ENCODE data around the gene TCF7.
A peak's percentile ranks its signal among the peaks of the same experiment; 100 is the strongest.

The TCF7 gene

DNA sequence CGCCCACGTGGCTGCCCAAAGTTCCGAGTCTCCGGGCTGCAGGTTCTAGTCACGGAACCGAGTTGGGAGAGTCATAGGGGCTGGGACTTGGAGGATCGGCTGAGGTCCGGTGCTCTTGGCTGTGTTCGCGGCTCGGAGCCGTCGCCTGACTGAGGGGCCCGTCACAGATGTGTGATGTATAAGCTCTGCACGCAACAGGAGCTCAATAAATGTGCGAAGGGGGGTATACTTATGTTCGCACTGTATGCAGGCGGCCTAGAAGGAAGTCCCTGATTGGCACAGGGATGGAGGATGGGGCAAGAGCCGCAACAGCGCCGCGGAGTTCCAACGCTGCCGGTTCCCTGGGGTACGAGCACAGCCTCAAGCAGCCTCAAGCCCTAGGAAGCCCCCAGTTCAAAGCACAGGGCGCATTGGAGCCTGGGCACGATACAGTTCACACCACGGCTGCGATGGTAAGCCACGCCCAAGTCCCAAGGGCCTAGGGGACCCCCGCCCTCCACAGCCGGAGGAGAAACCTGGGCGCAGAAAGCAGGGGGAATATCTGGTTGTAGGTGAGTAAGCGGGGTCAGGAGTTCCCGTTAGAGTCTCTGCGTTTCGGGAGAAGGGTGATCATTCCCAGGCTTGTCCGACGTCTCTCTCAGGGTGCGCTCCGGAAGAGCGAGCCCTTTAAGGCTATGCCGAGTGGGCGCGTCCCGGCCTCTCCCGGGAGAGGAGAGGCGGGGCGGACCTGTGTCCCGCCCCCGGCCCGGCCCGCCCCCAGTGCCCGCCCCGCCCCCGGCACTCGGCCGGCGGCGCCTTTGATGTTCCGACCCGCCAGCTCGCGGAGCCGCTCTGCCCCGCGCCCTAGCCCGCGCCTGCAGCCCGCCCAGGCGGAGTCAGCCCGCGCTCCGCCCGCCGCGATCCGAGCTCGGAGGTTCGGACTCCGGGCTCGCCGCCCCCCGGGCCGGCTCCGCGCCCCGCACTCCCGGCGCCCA lies at the start of gene TCF7:
Gene TCF7, plus strand, starts transcription at position 780 of the 974 bp plus-strand sequence. CDS start 226 bp downstream, outside the sequence.
- DNase-seq (ENCODE audit: low spot score) = peak; percentile 60

DNA sequence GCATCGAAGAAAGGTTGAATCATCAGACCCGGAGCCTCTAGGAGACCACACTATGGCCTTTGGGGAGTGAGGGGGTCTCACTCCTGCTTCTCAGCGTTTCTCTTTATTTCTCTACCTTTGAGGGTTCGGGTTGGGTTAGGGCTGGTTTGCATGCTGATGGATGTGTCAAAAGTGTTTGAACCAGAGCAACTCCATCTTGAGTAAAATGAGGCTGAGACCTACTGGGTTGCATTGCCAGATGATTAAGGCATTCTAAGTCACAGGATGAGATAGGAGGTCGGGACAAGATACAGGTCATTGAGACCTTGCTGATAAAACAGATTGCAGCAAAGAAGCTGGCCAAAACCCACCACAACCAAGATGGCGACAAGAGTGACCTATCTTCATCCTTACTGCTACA lies 44.9 kb upstream of the TCF7 start:
- no peak for DNase-seq (ENCODE audit: low spot score)

DNA sequence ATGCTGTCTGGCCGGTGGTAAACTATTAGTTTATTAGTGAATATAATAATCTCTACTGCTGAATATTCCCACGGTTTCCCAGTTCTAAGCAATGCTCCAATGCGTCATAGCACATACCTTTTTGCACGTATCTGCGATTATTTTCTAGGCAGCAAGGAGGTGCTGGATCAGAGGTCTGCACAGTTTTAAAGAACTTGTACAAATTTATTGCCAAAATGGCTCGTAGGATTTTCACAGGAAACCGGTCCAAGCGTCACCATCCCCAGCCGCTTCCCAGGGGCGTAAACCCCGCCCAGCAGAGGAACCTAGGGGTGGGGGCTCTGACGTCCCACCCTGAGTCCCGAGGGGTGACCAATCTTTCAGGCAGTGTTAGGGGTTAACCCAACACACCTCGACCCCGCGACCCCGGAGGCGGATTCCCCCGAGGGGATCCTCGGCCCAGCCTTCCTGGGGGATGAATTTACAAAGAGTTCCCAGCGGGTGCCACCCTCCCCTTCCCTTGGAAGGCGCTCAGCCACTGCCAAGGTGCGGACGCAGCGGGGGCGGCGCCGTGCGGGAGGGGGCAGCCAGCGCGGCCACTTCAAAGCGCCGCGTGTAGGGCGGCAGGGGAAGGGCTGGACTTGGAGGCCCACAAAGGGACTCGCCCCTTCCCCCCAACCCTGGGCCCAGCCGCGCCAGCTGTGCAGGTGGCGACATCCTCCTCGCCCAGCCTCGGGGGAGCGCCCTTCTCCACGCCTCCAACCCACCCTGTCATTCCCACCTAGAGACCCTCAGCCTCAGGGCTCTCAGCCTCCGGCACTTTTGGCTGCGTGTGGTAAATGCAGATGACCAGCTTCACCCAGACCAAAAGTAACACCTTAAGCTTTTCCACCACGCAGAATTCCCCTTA lies 43.5 kb upstream of the TCF7 start:
- no peak for DNase-seq (ENCODE audit: low spot score)

DNA sequence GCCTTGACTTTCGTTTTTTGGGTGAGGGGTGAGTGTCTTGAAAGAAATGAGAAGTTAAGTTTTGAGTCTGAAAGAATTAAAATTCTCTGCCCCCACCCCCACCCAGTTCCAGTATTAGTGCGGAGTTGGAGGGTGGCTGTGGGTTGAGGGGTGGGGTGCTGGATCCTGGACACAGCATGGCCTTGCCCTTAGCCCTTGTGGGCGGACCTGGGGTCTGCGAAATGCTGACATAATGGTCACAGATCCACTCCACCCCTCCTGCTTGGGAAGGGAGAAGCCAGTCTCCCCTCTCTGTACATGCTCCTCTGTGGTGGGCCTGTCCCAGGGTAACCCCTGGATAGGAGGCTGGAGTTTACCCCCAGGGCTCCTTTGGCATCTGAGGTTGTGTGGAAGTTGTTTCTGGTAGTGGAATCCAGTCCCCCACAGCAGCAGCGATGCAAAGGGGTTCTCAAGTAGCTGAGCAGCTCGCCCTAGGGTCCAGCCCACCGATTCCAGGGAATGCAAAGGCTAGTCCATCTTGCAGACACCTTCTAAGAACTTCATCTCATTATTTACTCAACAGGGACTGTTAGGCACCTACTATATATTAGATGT lies 42.8 kb upstream of the TCF7 start:
- DNase-seq (ENCODE audit: low spot score) = no peak

DNA sequence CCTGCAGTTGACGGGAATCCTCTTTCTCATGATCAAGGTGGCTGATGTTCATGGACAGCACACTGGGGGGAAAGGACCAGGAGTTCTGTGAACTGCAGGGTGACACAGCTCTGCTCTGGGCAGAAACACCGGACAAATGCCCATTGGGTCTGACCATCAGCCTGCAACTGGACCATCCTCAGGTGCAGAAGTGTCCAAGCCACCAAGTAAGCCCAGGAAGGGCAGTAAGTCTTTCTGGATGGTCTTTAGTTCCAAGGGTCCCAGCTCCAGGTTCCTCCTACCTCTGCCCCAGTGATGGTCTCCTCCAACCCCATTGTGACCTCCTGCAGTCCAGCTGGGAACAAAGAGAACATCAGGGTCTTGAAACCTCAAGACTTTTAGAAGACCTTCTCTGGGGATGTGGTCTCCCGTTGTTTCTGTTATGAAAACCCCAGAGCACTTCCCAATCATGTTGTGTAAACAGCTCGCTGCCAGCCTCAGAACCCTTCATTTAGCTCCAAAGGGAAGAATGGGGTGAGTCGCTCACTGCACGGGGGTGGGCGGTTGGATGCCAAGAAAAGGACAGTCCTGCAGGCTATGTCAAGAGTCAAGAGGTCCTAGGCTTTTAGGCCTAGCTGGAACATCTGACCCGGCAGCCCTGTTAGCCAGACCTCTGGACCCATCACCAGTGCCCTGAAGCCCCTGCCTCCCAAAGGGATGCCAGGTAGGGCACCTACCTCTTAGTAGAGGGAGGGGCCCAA lies 41.8 kb upstream of the TCF7 start:
- DNase-seq (ENCODE audit: low spot score) = no peak

DNA sequence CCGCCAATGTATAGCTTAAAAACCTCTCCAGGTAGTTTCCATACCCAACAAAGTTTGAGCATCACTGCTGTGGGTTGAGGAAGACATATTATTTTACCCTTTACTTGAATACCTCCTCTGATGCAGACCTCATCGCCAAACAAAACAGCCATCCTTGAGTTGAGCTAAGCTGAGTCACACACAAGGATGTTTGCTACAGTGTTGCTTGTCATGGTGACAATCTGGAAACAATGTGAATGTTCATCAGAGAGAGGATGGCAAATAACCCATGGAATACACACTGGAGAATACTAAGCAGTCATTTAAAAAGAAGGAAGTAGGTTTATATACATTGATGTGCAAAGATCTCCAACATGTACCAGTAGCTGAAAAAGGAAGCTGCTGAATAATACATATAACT lies 41.1 kb upstream of the TCF7 start:
- DNase-seq (ENCODE audit: low spot score) = no peak

DNA sequence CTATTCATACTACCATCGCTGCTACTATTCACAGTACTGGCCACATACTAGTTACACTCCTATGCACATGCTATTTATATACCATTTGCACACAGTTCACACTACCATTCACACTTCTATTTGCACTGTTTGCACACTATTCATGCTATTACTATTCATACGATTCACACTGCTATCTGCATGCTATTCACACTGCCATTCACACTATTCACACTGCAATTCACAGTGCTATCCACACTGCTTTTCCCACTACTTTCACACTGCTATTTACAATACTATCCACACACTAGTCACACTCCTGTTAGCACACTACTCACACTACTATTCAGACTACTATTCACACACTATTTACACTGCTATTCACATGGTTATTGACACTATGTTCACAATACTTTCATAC lies 39.4 kb upstream of the TCF7 start:
- DNase-seq (ENCODE audit: low spot score) = no peak

DNA sequence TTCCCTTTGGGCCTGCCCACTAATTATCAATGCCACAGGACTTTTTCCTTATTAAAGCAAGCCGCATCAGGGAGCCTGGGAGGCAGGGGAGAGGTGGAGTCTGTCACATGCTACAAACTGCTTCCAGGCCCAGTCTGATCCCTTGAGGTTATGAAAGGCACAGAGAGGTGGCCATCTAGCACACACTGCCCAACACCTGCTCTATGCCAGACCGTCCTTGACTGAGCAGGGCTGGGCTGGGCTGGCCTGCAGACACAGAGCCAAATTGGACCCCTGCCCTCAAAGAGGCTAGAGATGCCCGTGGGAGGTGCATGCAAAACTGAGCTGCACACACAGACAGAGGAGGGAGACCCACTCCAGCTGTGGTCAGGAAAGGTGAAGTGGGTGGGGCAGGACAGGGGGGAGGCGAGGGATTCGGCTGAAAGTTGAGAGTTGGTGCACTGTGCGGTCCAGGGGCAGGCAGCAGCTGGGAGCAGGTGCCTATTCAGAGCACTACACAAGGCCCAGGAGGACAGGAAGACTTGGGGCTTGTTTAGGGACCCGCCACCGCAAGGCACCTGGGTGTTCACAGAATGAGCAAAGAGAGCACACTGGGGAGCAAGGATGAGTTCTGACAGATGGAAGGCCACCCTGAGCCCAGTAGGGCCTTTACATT lies 36.4 kb upstream of the TCF7 start:
- no peak for DNase-seq (ENCODE audit: low spot score)

DNA sequence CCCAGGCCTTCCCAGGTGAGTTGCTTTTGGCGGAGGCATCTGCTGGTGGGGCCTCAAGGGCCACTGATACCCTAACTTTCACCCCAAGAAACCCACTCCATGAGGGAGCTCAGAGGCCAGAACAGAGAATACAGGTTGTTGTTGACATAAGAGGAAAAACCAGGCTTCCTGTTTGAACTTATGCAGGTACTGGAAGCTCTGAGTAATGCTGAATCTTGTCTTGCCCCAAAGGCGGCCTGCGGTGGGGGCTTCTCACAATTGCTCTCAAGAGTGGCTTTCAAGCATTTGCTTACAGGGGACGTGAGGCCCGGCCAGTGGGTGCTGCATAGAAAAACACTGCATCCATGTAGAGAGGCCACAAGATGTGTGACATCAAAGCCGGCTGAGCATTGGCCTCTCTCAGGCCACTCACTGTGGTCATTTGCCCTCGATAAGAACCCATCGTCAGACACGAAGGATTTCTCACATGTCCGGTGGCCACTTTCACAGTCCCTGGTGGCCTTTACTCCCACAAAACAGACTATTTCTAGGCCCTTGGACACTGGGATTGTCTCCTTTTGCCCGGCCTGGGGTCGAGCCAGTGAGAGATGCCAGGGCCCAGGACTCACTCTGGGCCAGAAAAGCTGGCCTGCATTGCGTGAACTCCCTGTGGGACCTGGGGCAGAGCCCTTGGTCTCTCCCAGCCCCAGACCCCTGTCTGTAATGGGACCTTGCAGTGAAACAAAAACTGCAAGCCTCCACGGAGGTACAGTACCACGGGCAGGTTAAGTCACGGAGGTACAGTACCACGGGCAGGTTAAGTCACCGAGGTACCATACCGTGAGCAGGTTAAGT lies 34.5 kb upstream of the TCF7 start:
- no peak for DNase-seq (ENCODE audit: low spot score)

DNA sequence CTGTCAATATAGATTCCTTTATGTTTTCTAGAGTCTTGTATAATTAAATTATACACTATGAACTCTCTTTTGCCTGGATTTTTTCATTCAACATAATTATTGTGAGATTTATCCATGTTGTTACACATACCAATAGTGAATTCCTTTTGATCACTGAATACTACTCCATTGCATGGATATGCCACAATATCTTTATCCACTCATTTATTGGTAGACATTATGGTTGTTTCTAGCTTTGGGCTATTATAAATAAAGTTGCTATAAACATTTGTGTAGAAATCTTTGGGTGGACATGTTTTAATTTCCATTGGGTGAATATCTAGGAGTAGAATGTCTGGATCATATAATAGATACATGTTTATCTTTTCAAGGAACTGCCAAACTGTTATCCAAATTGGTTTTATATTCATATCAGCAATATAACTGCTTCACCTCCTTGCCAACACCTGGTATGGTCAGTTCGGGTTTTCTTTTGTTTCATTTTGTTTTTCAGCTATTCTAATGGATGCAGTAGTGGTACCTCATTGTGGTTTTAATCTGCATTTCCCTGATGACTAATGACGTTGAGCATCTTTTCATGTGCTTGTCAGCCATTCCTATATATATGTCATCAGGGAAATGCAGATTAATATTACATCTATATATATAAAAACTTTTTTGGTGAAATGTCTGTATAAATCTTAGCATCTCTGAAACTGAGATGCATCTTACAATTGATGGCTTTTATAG lies 32.1 kb upstream of the TCF7 start:
- DNase-seq (ENCODE audit: low spot score) = no peak

DNA sequence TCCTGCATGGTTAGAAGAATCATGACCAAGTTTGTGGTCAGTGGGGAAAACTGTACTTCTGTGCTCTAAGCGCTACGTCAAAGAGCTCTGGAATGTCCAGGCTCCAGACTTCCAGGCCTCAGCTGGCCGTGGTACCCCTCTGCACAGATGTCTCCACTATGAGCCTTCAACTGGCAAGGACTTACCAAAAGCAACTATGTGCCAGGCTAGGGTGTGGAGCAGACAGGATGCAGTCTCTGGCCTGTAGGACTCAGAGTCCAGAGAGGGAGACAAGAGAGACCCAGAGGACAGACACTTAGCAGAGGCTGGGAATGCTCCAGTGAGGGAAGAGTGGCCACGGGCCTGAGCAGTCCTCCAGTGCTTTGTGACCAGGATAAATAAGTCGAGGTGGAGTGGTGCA lies 31.0 kb upstream of the TCF7 start:
- no peak for DNase-seq (ENCODE audit: low spot score)

DNA sequence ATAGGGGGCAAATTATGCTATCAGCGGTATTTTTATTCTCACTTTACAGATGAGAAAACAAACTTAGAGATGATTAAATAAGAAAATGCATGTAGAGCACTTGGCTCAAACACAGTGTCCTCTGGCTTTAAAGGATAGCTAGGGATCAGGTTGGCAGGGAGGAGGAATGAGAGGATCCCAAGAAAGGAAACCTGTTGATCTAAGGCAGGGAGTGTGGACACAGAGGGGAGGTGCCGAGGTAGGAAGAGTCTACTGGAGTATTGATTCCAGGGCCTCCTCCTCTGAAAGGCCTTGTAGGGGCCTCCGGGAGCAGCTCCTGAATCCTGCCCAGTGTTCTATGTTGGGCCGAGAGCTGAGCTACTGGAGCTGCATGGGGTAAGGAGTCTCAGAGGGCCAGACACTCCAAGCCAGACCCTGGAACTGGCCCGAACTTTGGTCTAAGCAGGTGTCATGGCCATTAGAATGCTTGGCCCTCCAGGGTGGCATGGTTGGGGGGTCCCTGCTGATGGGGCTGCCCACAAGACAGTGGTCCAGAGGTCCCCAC lies 30.4 kb upstream of the TCF7 start:
- no peak for DNase-seq (ENCODE audit: low spot score)

DNA sequence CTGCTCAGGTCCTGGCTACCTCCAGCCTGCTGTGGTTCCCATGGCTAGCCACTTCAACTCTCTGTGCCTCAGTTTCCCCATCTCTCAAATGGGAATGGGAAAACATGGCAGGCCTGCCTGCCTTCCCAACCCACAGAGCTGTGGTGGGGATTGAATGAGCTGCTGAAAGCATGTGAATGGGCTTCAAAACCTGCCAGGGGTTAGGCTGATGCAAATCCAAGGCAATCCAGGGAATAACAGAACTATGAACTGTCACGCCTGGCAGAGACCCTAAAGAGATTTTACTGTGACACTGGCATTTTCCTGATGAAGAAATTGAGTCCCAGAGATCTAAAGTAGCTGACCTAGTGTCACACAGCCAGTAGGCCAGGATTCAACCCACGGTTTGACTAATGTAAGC lies 29.9 kb upstream of the TCF7 start:
- DNase-seq (ENCODE audit: low spot score) = no peak

DNA sequence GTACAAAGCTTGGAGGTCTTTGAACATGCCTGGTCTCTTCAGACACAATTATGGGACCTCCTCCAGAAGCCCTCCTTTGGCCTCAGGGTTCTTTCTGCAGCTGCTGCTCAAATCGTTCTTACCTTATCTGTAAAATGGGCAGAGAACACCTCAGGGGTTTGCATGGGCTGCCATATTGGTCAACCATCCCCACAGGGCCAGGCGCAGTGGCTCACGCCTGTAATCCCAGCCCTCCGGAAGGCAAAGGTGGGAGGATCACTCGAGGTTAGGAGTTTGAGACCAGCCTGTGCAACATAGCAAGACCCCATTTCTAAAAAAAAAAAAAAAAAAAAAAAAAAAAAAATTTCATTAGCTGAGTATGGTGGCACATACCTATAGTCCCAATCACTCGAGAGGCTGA lies 29.1 kb upstream of the TCF7 start:
- no peak for DNase-seq (ENCODE audit: low spot score)

DNA sequence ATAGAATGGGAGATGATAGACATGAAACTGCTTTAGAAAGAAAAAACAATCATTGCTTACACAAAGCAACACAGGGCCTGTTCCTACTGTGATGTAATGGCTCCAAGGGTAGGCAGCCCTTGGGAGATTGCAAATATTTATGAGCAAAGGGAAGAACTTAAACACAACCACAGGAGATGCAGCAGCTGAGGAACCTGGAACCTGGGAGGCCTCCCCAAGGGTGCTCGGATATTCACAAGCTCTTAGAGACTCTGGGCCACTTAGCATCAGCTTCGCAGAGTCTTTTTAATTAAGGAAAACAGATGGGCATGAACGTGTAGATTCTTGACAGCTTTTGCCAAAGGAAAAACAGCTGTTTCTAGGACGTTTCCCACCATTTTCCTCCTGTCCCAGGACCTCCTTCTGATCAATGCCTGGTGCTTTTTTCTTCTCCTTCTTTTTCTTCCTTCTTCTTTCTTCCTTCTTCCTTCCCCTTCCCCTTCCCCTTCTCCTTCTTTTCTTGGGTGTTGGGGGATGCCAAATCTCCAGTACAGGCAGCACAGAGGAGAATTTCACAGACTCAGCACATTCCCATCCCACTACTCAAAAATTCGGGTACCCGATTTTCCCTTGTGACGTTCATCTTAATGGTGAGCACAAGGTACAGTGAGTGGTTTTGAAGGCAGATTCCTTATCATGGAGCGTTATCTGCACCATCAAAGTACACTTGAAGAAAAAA lies 28.1 kb upstream of the TCF7 start:
- no peak for DNase-seq (ENCODE audit: low spot score)

DNA sequence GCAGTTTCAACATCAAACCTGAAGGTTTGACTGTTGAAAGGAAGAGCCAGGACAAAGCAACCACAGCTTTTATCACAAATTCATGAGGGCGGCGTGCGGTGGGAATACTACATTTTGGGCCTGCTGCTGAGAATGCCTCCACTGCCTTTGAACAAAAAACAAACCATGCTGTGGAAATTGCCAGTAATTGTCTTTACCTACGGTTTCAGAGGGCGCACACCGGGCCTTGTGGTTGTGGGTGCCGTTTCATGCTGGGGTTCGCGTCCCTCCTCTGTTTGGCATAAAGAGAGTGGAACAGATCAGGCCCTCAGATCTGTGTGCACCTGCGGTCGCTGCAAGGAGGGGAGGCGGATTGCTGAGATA lies 27.6 kb upstream of the TCF7 start:
- DNase-seq (ENCODE audit: low spot score) = peak; percentile 54

DNA sequence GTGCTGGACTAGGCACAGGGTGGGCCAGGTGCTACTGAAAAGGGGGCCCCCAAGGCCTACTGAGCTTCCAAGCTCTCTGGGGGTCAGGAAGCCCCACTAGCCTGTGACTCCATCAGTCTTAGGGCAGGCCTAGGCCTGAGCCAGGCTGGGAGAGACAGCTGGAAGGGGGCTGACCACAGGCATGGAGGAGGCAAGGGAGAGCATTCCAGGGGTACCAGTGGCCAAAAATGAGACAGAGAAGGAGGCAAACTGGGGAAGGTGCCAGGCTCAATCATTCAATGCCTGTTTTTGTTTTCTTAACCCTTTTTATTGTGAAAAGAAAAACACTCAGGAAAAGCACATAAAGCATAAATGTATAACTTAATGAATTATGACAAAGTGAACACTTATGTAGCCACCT lies 26.2 kb upstream of the TCF7 start:
- DNase-seq (ENCODE audit: low spot score) = no peak

DNA sequence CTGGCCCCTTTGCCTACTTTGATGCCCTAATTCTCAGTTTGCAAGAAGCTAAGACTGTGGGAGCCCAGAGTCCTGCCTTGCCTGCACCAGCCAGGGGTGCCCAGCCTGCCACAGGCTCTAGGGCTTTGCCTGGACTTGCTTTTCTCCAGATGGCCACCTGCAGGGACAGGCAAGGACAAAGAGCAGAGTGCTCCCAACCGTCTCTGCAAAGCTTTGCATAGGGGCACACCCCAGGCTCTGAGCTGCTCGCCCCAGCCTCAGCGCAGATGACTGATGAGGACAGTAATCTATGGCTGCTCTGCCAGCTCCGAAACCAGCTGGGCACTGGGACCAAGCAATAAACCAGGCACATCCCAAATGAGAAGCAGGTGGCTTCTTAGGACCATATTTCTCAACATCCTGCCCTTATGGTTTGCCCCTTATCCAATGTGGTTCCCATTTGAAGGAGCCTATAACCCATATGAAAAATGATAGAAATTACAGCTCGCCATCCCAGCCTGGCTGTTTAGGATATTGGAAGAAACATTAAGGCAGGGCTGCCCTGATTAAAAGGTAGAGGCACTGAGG lies 25.4 kb upstream of the TCF7 start:
- no peak for DNase-seq (ENCODE audit: low spot score)
